IPS DF 4.7 (cell line): ENCODE data around the gene NACAD.
A peak's percentile ranks its signal among the peaks of the same experiment; 100 is the strongest.
"Not testable (repeated sequence)": the region's sequence is repeated elsewhere in the genome, so short reads cannot be mapped to it uniquely, and the experiment has no call there.

Experiments
- DNase-seq: peaks from one replicate; pipeline ENCODE4 v3.0.0-alpha.2; 2013; ENCODE audit warnings: low spot score; ENCODE audit errors: extremely low read depth

The NACAD gene

DNA sequence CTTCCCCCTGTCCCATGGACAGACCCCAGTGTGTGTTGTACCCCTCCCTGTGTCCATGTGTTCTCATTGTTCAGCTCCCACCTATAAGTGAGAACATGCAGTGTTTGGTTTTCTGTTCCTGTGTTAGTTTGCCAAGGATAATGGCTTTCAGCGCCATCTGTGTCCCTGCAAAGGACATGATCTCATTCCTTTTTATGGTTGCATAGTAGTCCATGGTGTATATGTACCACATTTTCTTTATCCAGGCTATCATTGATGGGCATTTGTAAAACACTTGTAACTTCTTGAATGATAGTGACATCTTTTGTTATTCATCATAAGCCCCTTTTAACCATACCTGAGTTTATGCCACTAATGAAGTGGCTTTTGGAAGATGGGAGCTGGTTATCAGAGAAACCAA, 25.5 kb upstream of the NACAD start:
- DNase-seq = not testable (repeated sequence)

GRCh38 chr7:45112648-45113047, 23.9 kb upstream of the NACAD start:
- DNase-seq = no peak

DNA sequence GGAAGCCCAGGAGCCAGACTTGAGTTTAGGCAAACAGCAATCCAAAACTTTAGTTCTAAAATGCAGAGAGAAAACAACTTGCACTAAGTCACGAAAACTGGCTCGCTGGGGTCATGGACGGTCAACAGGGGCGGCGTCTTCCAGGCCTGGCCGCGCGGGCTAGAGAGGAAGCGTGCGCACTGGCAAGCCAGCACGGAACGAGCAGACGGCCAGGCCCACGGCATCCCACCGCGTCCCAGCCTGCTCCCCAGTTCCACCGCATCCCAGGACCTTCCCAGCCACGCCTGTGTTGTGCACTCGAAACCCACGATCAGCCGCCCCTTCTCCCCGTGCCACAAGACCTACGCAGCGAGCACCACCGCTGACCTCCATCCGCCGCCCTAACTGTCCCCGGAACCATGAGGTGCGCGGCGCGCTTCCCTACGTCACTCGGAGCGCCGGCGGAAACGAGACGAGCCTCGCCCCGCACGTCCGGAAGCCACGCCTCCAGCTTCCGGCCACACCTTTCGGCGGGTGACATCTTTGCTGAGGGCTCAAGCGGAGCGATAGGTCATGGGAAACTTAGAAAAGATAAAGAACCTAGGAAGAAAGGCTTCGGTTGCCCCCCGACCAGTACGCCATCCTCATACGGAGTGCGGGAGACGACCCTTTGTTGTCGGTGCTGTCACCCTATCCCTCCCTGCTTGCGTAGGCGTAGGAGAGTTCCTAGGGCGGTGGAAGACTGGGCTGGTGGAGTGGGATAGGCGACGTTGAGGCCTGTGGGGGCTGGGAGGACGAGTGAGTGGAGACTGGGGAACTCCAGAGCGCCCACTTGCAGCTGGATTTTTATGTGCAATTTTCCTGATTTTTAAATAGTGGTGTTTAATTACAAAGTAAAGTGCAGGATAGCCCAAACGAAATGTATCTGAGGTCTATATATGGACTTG, 22.8 kb upstream of the NACAD start, which contains the start of gene TBRG4:
Gene TBRG4 (minus strand): TSS at position 400 of the 926 bp plus-strand sequence. CDS start 2,460 bp downstream, outside the sequence.
- DNase-seq = peak; percentile 87

- no peak for DNase-seq
These were observed 20.1 kb upstream of the NACAD start for GRCh38 chr7:45108863-45109262.

DNA sequence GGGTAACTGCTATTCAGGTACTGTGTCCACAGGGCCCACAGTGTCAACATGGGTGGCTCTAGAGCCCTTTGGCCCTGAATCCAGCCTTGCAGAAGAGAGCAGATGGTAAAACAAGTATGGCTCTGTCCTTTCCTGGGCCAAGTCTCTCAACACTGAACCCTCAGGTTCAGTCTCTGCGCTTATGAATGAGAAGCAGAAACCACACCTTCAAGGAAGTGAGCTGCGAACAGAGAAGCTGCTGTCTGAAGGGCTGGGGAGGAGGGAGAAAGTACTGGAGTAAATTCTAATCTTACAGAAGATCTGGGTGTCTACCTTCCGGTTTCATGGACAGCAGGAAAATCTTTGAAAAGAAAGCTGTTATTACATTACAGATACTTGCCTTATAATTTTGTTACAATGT, 18.6 kb upstream of the NACAD start:
- no peak for DNase-seq

GRCh38 chr7:45106820-45107219, 18.1 kb upstream of the NACAD start:
- DNase-seq = no peak

DNA sequence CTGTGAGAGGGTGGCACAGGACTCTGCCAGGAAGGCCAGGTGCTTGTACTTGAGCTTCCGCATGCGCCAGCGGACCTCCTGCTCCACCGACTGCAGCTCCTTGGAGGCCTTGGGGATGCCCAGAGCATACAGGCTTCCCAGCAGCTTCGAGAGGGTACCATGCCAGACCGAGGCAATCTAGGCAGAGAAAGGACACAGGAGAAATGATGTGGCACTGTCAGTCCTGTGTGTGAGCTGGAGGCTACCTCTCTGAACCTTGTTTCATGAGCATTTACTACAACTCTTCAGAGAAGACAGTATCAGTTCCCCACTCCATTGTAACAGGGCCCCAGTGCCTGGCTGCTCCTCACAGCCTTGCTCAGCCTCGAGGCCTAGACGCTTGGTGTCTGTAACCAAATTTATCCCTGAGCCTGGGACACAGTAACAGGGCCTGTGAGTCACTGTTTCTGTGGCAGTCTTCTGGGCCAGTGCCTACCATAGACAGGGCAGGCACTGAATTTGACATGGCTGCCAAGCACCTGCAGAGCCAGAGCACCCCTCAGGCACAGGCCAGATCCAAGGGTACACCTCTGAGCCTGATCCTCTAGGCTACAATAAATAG, 16.9 kb upstream of the NACAD start:
- DNase-seq = no peak

DNA sequence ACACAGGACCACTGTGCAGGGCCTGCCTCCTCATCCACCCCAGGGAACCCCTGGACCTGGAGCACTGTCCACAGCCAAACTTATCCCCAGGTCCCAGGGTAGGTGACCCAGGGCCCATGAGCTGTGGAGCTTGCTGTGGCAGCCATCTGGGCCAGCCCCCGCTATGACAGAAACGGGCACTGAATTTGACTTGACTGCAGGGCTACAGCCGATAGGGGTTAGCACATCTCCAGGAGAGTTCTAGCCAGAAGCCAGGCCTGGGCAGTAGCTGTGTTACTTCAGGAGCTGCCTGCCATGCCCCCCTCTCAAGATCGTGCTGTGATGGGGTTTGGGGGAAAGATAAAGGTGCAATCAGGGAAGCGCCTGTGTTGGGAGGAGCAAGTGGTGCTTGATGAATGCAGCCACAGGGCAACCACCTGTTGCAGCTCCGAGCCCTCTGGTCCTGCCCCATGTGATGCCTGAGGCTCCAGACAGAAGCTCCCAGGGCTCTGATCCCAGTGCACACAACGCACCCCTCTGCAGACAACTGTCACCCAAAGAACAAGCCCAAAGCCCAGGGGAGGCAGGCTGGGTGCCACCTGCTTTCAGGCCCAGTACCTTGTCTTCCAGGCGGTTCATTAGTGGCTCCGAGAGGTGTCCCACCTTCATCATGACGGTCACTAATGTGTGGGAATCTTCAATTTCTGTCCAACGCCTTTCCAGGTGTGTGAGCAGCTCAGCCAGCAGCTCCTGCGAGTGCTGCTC, 16.2 kb upstream of the NACAD start:
- no peak for DNase-seq

- DNase-seq = no peak
These were observed 15.4 kb upstream of the NACAD start for GRCh38 chr7:45103958-45104843.

DNA sequence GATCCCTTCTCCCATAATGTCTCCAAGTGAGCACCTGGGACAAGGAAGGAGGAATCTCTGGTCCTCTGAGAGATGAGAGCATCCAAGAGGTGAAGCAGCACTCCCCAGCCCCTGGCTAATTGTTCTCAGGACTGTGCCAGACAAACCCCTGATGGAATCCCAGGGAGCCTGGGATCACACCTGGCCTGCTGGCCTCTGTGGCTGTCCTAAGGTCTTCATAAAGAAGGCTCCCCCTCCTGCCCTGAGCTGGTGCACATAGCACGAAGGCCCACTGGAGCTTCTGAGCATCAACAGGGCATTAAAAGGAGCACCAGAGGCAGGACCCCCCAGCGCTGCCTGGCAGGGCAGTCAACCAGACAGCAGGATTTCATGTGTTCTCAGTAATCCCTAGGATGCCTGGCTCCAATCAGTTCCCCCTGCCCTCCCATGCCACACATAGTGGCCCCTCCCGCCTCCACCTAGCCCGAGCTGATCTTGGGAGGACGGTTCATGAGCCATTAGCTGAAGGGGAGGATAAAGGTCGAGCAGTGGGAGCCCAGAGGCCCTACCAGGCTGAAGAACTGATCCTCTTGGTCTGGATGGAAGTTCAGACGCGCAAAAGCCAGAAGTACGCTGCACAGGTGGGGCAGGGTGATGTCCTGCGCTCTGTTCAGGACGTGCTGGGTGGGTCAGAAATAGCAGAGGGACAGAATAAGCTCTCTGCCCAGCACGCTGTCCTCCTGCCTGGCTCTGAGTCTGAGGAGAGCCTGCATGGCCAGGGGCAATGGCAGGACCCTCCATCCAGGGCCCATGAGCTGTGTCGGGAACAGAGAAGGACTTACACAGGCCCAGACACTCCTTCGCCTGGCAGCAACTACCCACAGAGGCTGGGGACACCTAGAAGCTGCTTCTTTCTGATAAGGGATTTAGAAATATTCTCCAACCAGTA, 14.3 kb upstream of the NACAD start:
- no peak for DNase-seq

- DNase-seq = no peak
These were observed 13.0 kb upstream of the NACAD start for GRCh38 chr7:45101748-45102147.

- no peak for DNase-seq
These were observed 12.2 kb upstream of the NACAD start for GRCh38 chr7:45100761-45101480.

- no peak for DNase-seq
These were observed 11.4 kb upstream of the NACAD start for GRCh38 chr7:45099891-45100760.

DNA sequence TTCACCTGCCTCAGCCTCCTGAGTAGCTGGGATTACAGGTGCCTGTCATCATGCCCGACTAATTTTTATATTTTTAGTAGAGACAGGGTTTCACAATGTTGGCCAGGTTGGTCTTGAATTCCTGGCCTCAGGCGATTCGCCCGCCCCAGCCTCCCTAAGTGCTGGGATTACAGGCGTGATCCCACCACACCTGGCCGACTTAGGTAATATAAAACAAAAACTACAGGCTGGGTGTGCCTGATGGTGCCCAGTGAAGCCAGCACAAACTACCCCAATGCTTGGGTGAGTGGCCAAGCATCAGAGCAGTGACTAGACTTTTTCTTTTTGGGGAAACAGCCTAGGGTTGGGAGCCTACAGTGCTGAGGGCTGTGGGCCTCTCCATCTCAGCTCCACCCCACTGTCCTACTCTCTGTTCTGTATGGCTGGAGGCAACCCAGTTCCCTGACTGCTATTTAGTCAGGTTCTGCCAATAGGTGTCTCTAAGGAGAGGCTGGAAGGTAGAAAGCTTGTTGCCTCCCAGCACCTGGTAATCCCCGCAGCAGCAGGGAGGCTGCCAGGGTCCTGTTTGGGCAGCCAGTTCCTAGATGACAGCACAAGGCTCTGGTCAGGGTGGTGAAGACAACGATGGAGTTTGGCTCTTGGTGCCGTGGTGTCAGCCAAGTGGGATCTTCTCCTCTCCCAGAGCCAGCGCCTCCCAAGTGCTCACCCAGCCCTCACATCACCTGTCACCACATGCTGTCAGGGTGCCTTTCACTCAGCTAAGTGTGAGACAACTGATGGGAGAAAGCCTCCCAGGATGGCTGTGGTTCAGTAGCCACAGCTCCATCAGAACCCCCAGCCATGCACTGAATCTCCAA, 10.4 kb upstream of the NACAD start:
- no peak for DNase-seq

GRCh38 chr7:45092931-45093235, 4.1 kb upstream of the NACAD start:
- no peak for DNase-seq

GRCh38 chr7:45092100-45092930, 3.5 kb upstream of the NACAD start:
- DNase-seq = no peak
